Omental fat pad (tissue), 4 donors: ENCODE measurements around the gene RAB4B. TPM values are rescaled to one million over a fixed set of nuclear protein-coding genes. Genes with fewer than 3 reads are reported as not detected.
A peak's percentile ranks its signal among the peaks of the same experiment; 100 is the strongest.
"Not testable (repeated sequence)": the region's sequence is repeated elsewhere in the genome, so short reads cannot be mapped to it uniquely, and the experiment has no call there.

Source experiments
- ATAC-seq: fragments of 150-250 bp; one replicate; pipeline ENCODE4 v1.9.1; 2016; ENCODE audit warnings: mild to moderate bottlenecking, moderate library complexity; ENCODE audit not compliant: low FRiP score
- DNase-seq: peaks from one replicate; pipeline ENCODE4 v3.0.0-alpha.2; 2019; ENCODE audit warnings: low spot score
- total RNA-seq, 4 donors: library from RNA; depleted of rRNA; stranded (reverse); fragments of >200 nt; gene quantifications; one replicate each; pipeline ENCODE4 v1.1.0, GENCODE V29; 2016
- TF ChIP-seq, protein P1 (sequence below), 3 donors: fragments of 450-650 bp; IDR thresholded peaks; one replicate each; pipeline ENCODE4 v1.5.1; 2016 to 2017; ENCODE audit warnings: antibody characterized with exemption in 3 of 3, mild to moderate bottlenecking in 3 of 3, moderate library complexity in 2 of 3

RAB4B gene
- total RNA-seq, 4 donors from 2014 or later, result 20.0 to 37.0 (median 21.7) TPM

DNA sequence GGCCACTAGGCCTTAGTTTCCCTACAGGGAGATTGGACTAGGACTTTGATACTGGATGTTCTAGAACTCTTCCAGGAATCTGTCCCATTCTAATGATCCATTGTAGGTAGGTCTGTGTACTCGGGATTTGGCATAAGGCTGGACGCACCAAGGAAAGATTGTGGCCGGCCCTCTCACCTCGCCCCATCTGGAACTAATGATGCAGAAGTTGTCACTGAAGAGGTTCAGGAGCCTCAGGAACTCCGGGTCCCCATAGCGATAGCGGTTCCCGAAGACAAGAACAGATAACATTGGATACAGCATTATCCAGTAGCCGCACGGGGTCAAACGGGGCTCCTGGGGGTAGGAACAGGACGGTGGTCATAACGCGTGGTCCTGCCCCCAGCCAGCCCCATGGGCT lies 32.1 kb downstream of the RAB4B start:
- DNase-seq, result no peak
- ATAC-seq, result no peak
- TF ChIP-seq, protein P1, sequence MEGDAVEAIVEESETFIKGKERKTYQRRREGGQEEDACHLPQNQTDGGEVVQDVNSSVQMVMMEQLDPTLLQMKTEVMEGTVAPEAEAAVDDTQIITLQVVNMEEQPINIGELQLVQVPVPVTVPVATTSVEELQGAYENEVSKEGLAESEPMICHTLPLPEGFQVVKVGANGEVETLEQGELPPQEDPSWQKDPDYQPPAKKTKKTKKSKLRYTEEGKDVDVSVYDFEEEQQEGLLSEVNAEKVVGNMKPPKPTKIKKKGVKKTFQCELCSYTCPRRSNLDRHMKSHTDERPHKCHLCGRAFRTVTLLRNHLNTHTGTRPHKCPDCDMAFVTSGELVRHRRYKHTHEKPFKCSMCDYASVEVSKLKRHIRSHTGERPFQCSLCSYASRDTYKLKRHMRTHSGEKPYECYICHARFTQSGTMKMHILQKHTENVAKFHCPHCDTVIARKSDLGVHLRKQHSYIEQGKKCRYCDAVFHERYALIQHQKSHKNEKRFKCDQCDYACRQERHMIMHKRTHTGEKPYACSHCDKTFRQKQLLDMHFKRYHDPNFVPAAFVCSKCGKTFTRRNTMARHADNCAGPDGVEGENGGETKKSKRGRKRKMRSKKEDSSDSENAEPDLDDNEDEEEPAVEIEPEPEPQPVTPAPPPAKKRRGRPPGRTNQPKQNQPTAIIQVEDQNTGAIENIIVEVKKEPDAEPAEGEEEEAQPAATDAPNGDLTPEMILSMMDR (IDR thresholded peaks at IDR 0.05), result no peak

DNA sequence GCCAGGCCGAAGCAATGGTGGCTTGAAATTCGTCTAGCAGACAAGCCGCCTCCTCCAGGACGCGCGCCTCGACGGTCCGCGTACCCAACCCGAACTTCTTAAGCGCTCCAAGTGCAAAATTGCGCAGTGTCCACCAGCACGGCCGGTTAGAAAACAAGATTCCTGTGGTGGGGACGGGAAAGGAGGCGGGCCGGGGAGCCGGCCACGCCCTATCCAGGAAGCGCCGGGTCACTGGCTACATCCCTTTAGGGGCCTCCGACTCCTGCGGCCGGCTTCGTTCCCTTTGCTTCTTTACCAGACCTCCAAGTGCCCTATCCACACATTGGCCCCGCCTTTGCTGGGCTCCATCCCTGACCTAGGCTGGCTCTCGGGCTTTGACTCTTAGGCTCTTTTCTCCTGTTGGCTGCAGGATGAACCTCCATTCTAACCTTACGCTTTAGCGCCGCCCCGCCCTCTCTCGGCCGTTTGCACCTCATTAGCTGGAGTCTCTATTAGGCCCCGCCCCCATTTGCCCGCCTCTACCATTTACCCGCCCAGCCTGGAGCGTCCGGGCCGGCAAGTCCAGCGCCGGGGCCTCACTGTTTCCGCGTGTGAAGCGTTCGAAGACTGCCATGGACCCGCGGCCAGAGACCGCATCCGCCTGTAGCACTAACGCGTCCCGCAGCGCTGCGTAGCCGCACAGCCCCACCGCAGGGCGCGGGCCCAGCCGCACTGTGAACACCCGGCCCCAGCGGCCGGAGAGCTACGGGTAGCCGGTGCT lies 32.8 kb downstream of the RAB4B start:
- DNase-seq, result not testable (repeated sequence)
- ATAC-seq, result peak; percentile 81

DNA sequence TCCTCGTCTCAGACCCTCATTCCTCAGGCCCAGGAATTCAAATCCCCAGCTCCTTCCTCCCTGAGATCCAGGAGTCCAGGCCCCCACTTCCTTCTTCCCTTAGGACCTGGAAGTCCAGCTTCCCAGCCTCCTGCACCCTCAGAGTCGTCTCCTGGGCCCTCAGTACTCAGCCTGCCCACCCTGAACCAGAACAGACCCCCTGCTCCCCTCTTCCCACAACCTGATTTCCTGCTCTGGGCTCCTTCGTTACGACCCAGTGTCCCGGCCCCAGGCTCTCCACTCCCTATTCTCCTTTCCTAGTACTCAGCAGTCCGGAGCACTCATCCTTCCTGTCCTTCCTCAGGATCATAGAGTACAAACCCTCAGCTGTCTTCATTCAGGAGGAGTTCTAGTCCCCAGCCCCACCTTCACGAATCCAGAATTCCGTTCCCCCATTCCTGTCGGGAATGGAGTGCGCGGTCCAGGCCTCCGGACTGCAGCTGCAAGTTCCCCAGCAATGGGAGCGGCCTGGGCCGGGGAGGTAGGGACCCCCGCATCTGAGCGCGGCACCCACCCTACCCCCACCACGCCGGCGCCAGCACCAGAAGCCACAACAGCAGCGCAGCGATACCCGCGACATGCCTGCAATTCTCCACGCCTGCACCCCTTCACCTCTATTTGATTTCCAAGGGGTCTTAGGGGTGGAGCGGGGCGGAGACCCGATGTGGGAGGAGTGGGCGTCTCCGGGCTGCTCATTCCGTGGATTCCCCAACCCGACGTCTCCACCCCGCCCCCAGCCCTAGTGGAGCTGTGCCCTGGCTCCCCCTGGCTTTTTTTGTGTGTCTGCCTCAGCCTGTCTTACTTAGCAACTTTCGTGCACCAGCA lies 33.7 kb downstream of the RAB4B start:
- TF ChIP-seq, protein P1 (IDR thresholded peaks at IDR 0.05), result no peak
- ATAC-seq, result no peak
- DNase-seq, result no peak

DNA sequence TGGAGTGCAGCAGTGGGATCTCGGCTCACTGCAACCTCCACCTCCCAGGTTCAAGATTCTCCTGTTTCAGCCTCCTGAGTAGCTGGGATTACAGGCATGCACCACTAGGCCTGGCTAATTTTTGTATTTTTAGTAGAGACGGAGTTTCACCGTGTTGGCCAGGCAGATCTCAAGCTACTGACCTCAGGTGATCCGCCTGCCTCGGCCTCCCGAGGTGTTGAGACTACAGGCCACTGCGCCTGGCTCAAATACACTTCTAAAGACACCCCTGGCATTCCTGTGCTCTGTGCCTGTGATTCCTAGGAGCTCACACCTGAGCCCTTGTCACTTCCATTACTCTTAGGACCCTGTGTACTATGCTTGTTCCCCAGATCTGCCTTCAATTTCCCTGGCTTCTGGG lies 34.5 kb downstream of the RAB4B start:
- DNase-seq, ATAC-seq: not testable (repeated sequence)

DNA sequence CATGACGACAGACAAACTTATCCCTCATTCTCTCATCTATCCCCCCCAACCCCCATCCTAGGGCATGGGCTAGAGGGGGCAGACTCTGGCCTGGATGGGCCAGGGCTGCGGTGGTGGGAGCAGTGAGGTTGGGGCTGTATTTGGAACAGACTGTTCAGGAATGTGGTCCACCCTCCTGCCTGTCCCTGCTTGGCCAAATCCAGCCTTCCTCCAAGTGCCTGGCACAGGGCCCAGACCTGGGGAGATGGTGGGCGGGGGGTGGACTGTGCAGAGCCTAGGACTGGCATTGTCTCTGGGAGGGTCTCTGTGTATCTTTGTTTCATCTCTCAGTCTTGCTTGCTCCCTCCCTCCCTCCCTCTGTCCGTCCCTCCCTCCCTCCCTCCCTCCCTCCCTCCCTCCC lies 35.1 kb downstream of the RAB4B start:
- TF ChIP-seq, protein P1 (IDR thresholded peaks at IDR 0.05), result no peak
- DNase-seq (no peak), ATAC-seq (no peak)

DNA sequence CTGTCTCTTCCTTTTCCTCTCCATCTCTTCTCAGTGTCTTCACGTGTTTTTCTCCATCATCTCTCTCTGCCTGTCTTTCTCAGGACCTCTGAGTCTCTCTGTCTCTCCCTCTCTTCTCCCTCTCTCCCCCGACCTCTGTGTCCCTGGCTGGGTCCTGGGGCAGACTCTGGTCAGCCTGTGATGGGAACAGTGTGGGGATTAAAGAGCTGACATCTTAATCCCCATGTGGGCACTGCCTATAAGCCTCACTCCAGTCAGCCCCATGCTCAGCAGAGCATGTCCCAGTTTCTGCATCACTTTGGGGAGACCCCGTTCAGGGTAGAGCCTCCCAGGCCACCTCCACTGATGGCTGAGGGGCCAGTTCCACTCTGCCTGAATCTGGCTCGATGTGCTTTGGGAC lies 37.2 kb downstream of the RAB4B start:
- DNase-seq, result no peak
- TF ChIP-seq, protein P1 (IDR thresholded peaks at IDR 0.05), result no peak
- ATAC-seq, result no peak

DNA sequence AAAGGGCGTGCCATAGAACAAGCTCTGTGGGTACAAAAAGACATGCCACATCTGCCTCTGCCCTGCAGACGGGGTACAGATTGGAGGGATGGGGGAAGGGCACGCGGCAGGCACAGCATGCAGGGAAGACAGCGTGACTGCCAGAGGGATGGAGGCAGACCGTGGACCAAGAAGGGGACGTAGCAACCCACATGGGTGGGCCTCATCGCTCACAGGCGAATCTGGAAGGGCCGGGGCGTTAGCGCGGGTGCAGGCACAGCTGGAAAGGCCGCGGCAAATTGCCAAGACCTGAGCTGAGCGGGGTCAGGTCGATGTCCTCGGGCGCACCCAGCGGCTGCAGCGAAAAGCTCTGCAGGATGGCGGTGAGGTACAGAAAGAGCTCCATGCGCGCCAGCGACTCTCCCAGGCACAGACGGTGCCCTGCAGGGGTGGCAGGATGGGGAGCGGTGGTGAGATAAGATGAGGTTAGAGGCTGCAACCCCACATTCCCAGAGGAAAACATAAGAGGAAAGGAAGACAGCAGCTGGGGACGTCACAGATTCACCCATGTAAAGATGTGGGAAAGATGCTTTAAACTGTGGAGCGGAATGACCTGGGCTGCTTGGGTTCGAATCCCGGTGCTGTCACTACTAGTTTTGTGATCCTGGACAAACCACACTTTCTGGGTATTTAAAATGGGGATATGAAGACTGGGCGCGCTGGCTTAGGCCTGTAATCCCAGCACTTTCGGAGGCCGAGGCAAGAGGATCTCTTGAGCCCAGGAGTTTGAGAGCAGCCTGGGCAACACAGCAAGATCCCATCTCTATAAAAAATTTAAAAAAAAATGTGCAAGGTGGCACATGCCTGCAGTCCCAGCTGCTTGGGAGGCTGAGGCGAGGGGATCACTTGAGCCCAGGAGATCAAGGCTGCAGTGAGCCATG lies 40.7 kb downstream of the RAB4B start:
- peak; percentile 79 for DNase-seq
- ATAC-seq, result peak; percentile 89
